Myocyte (in vitro differentiated cells): ENCODE results near the gene TGOLN2. TPM values are rescaled to one million over a fixed set of nuclear protein-coding genes. Genes with fewer than 3 reads are reported as not detected.

Experiments
- DNase-seq: peaks from one replicate; pipeline ENCODE4 v3.0.0-alpha.2; 2012; ENCODE audit warnings: low read depth
- total RNA-seq: library from RNA; depleted of rRNA; stranded (reverse); fragments of >200 nt; gene quantifications from 2 replicates; pipeline ENCODE4 v1.2.3, GENCODE V29; 2014

Gene TGOLN2
- total RNA-seq, 1 donor from 2014 or later = 78.3 TPM

DNA sequence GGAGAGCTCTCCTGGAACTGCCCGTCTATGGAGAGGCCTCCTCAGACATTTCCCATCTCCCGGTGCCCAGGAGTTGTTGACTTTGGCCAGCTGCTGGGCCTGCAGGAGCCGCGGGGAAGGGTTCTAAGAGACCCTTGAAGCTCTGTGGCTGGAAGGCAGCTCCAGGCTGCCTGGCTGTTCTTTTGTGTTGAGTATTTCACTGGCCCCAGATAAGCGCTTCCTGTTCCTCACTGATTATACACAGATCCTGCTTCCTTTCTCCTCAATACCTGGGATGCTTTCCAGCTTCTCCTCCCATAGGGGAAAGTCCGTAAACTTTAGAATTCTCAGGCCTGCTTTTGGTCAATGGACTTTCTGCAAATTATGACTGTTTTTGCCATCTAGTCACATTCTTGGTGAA is 57.8 kb downstream of the TGOLN2 start:
- DNase-seq = no peak

Other genes with a start within 250 kb of the TGOLN2 start
- gene TCF7L1, start 194.6 kb downstream of the TGOLN2 start, total RNA-seq = 0.53 and 0.78 TPM in 2 replicates
- gene RETSAT, start 26.5 kb upstream of the TGOLN2 start, total RNA-seq = 37.4 and 39.9 TPM in 2 replicates
- gene ELMOD3, start 26.8 kb upstream of the TGOLN2 start, total RNA-seq = 19.4 and 28.6 TPM in 2 replicates
- 53.7 and 59.0 TPM in 2 replicates for gene CAPG, start 82.4 kb upstream of the TGOLN2 start, total RNA-seq
- gene SH2D6, start 90.7 kb upstream of the TGOLN2 start, total RNA-seq = 4.9 and 5.3 TPM in 2 replicates
- gene MAT2A, start 211.2 kb upstream of the TGOLN2 start, total RNA-seq = 211 and 302 TPM in 2 replicates
- 78.1 and 129 TPM in 2 replicates for gene GGCX, start 233.5 kb upstream of the TGOLN2 start, total RNA-seq
- 9.5 and 9.8 TPM in 2 replicates for gene VAMP8, start 249.6 kb upstream of the TGOLN2 start, total RNA-seq